NCI-H524 (cell line): Measurements from ENCODE around the gene IRF8.
A peak's percentile ranks its signal among the peaks of the same experiment; 100 is the strongest.
"Not testable (repeated sequence)": the region's sequence is repeated elsewhere in the genome, so short reads cannot be mapped to it uniquely, and the experiment has no call there.

Experiments used
- DNase-seq, 2 experiments: peaks; one replicate each; lab custom pipeline; 2025; lab: John Stamatoyannopoulos, UW

IRF8 gene

GRCh38 chr16:85868495-85868894, 30.5 kb upstream of the IRF8 start:
- DNase-seq, result no peak

- no peak for DNase-seq
These were observed 29.8 kb upstream of the IRF8 start for GRCh38 chr16:85869206-85869605.

- peak in 1 of 2 experiments; percentile 20 for DNase-seq
These were observed 29.0 kb upstream of the IRF8 start for GRCh38 chr16:85869785-85870558.

GRCh38 chr16:85871756-85872155, 27.2 kb upstream of the IRF8 start:
- DNase-seq, result no peak

GRCh38 chr16:85872734-85873133, 26.2 kb upstream of the IRF8 start:
- no peak for DNase-seq

- no peak for DNase-seq
These were observed 25.8 kb upstream of the IRF8 start for GRCh38 chr16:85873153-85873552.

GRCh38 chr16:85874031-85874430, 24.9 kb upstream of the IRF8 start:
- DNase-seq, result not testable (repeated sequence)

- no peak for DNase-seq
These were observed 20.6 kb upstream of the IRF8 start for GRCh38 chr16:85878407-85878806.

GRCh38 chr16:85878875-85879274, 20.1 kb upstream of the IRF8 start:
- no peak for DNase-seq

GRCh38 chr16:85879549-85879948, 19.4 kb upstream of the IRF8 start:
- no peak for DNase-seq

- no peak for DNase-seq
These were observed 18.8 kb upstream of the IRF8 start for GRCh38 chr16:85879975-85880831.

- peak in 1 of 2 experiments; percentile 55 for DNase-seq
These were observed 18.1 kb upstream of the IRF8 start for GRCh38 chr16:85880861-85881260.

- no peak for DNase-seq
These were observed 17.5 kb upstream of the IRF8 start for GRCh38 chr16:85881436-85881835.

- no peak for DNase-seq
These were observed 16.7 kb upstream of the IRF8 start for GRCh38 chr16:85882181-85882810.

GRCh38 chr16:85883813-85884212, 15.1 kb upstream of the IRF8 start:
- no peak for DNase-seq

- DNase-seq, result no peak
These were observed 14.0 kb upstream of the IRF8 start for GRCh38 chr16:85884808-85885463.

GRCh38 chr16:85885537-85885936, 13.4 kb upstream of the IRF8 start:
- DNase-seq, result no peak

GRCh38 chr16:85888405-85889331, 10.3 kb upstream of the IRF8 start:
- DNase-seq, result no peak

- no peak for DNase-seq
These were observed 7.8 kb upstream of the IRF8 start for GRCh38 chr16:85891033-85891775.

- DNase-seq, result no peak
These were observed 7.2 kb upstream of the IRF8 start for GRCh38 chr16:85891776-85892166.
